Panc1 (cell line): ENCODE results near the gene TSSC4. TPM values are rescaled to one million over a fixed set of nuclear protein-coding genes. Genes with fewer than 3 reads are reported as not detected.
A peak's percentile ranks its signal among the peaks of the same experiment; 100 is the strongest.

ENCODE experiments used
- ATAC-seq: fragments of 200-7000 bp; cut with Tn5 transposase; 2 replicates; pipeline ENCODE4 v1.9.1; 2020; ENCODE audit warnings: mild to moderate bottlenecking, moderate library complexity
- BruUV-seq: library from RNA; stranded (reverse); fragments of 400-500 nt; replicated peaks from 2 replicates; lab custom pipeline; 2021; lab: Mats Ljungman, UMichigan
- CTCF ChIA-PET: fragments of 300-600 bp; sonication (Branson Sonifier 250); formaldehyde crosslinking; loops from one replicate; lab custom pipeline; 2022; ENCODE audit warnings: antibody characterized with exemption; lab: Charles Lee
- POLR2A ChIA-PET: fragments of 300-600 bp; sonication (Branson Sonifier 250); formaldehyde crosslinking; loops from one replicate; lab custom pipeline; 2022; ENCODE audit warnings: antibody characterized with exemption; lab: Charles Lee
- DNase-seq: peaks from one replicate; pipeline ENCODE4 v3.0.0-alpha.2; 2010; ENCODE audit warnings: low read depth, low spot score
- H3K27ac ChIP-seq: 2 replicates; pipeline ENCODE4 v1.5.1; 2011; ENCODE audit warnings: mild to moderate bottlenecking, low read length, inconsistent platforms
- H3K27me3 ChIP-seq: fragments of 200-500 bp; sonication (Bioruptor generic); 2 replicates; pipeline ENCODE4 v1.6.0; 2014; ENCODE audit warnings: low read length, inconsistent platforms; ENCODE audit not compliant: control insufficient read depth, insufficient read depth
- H3K36me3 ChIP-seq: fragments of 200-500 bp; sonication (Bioruptor generic); 2 replicates; pipeline ENCODE4 v1.5.1; 2014; ENCODE audit warnings: inconsistent platforms, mild to moderate bottlenecking, low read length, moderate library complexity; ENCODE audit not compliant: control insufficient read depth, insufficient read depth
- H3K4me1 ChIP-seq: 2 replicates; pipeline ENCODE4 v1.5.1; 2011; ENCODE audit warnings: inconsistent platforms, mild to moderate bottlenecking, low read length, moderate library complexity; ENCODE audit not compliant: control insufficient read depth, insufficient read depth
- H3K4me3 ChIP-seq, 2 experiments: 2 replicates each; pipeline ENCODE4 v1.5.1; 2011 to 2012; ENCODE audit warnings: low read depth in 2 of 2, low read length in 2 of 2, mild to moderate bottlenecking in 2 of 2, inconsistent platforms in 1 of 2, moderate library complexity in 1 of 2
- H3K9me3 ChIP-seq: fragments of 200-500 bp; sonication (Bioruptor generic); 2 replicates; pipeline ENCODE4 v1.5.1; 2014; ENCODE audit warnings: low read depth, mild to moderate bottlenecking, inconsistent platforms, low read length, moderate library complexity; ENCODE audit not compliant: control insufficient read depth, insufficient read depth
- POLR2AphosphoS5 ChIP-seq: IDR thresholded peaks from 2 replicates; pipeline ENCODE4 v1.6.1; 2012; ENCODE audit warnings: mild to moderate bottlenecking, low read depth, low read length, moderate library complexity
- SIN3A ChIP-seq: IDR thresholded peaks from 2 replicates; pipeline ENCODE4 v1.6.1; 2012; ENCODE audit warnings: low read depth, mild to moderate bottlenecking, low read length, moderate library complexity, borderline replicate concordance; ENCODE audit not compliant: insufficient read depth
- TCF7L2 ChIP-seq: IDR thresholded peaks from 2 replicates; pipeline ENCODE4 v1.6.1; 2011; ENCODE audit warnings: mild to moderate bottlenecking, low read depth, low read length, inconsistent platforms
- in situ Hi-C: cut with HindIII; loops from 2 replicates; pipeline ENCODE4 v1.10.0; 2016; ENCODE audit warnings: low sequenced_read_pairs, low pct_unique_long_range_greater_than_20kb
- intact Hi-C: fragments of 100-400 bp; cut with micrococcal nuclease; formaldehyde crosslinking; loops from one replicate; pipeline ENCODE4 v1.10.0; 2022; ENCODE audit not compliant: unreplicated experiment
- total RNA-seq: library from RNA; stranded (reverse); gene quantifications from one replicate; pipeline ENCODE4 v1.2.1, GENCODE V29; 2021; ENCODE audit not compliant: unreplicated experiment
- TF ChIP-seq, protein P1 (sequence below), 2 experiments: IDR thresholded peaks; 2 replicates each; pipeline ENCODE4 v1.6.1; 2011 to 2012; ENCODE audit warnings: low read depth in 2 of 2, control low read depth in 1 of 2, low read length in 1 of 2, mild to moderate bottlenecking in 1 of 2, moderate library complexity in 1 of 2; ENCODE audit not compliant: insufficient read depth in 1 of 2
- TF ChIP-seq, protein P2 (sequence below): fragments of 450-650 bp; IDR thresholded peaks from 2 replicates; pipeline ENCODE4 v1.5.1; 2017; ENCODE audit warnings: mild to moderate bottlenecking

TSSC4 gene
- total RNA-seq, 1 experiment from 2014 or later: 132 TPM

DNA sequence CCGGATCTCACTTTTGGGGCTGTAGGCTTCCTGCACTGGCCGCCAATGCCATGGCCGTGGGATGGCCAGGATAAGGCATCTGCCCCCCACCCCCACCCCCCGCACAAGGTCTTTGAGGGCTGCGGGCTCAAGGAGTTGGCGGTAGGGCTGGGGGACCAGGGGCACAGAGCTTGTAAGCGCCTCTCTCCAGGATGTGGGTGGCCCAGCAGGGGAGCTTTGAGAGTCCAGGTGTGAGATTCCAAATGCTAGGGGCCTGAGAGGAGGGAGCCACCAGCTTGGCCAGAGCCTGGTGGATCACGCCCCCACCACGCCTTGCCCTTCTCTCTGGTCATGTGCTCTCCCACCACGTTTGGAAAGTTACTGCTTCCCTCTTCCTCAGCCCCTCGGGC lies 18.4 kb upstream of the TSSC4 start:
- POLR2A ChIA-PET: interaction anchor here (0.6 kb wide), 1 partner anchor 18 kb away, joined by 7 read pairs; the partner anchor contains the start of gene TSSC4
- Histone ChIP-seq H3K36me3 (no peaks in the 10 kb centered on the region; the same call in 1 of the 2 replicates), H3K4me3 (no peak overlapping the region)

GRCh38 chr11:2382936-2383851 lies 17.4 kb upstream of the TSSC4 start:
- intact Hi-C loops (no loop called here), in situ Hi-C loops (no loop called here)
- H3K27me3 ChIP-seq: no peaks in the 10 kb centered on the region
- ChIA-PET CTCF (interaction anchor here (0.6 to 0.9 kb wide), 4 partner anchors 17 to 215 kb away, joined by 3 to 5 read pairs (median 4); partner anchors contain the start of gene TSSC4), POLR2A (no interaction called here)
- peak overlapping the region; percentile 24; the same call in 1 of the 2 replicates for H3K27ac ChIP-seq
- DNase-seq: no peak
- BruUV-seq: no TSS peak
- peaks cover 64% of the 10 kb centered on the region for H3K4me1 ChIP-seq
- no peaks in the 10 kb centered on the region; the same call in 1 of the 2 replicates for H3K36me3 ChIP-seq
- H3K9me3 ChIP-seq: no peaks in the 10 kb centered on the region
- ATAC-seq: peak; percentile 39
- no peak overlapping the region for H3K4me3 ChIP-seq
- TF ChIP-seq POLR2AphosphoS5 (no peak), SIN3A (no peak), TCF7L2 (no peak)
- TF ChIP-seq, protein P1, sequence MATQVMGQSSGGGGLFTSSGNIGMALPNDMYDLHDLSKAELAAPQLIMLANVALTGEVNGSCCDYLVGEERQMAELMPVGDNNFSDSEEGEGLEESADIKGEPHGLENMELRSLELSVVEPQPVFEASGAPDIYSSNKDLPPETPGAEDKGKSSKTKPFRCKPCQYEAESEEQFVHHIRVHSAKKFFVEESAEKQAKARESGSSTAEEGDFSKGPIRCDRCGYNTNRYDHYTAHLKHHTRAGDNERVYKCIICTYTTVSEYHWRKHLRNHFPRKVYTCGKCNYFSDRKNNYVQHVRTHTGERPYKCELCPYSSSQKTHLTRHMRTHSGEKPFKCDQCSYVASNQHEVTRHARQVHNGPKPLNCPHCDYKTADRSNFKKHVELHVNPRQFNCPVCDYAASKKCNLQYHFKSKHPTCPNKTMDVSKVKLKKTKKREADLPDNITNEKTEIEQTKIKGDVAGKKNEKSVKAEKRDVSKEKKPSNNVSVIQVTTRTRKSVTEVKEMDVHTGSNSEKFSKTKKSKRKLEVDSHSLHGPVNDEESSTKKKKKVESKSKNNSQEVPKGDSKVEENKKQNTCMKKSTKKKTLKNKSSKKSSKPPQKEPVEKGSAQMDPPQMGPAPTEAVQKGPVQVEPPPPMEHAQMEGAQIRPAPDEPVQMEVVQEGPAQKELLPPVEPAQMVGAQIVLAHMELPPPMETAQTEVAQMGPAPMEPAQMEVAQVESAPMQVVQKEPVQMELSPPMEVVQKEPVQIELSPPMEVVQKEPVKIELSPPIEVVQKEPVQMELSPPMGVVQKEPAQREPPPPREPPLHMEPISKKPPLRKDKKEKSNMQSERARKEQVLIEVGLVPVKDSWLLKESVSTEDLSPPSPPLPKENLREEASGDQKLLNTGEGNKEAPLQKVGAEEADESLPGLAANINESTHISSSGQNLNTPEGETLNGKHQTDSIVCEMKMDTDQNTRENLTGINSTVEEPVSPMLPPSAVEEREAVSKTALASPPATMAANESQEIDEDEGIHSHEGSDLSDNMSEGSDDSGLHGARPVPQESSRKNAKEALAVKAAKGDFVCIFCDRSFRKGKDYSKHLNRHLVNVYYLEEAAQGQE (IDR thresholded peaks at IDR 0.05; ENCODE audit: insufficient read depth in 1 of 2, low read depth in 2 of 2, low read length in 1 of 2): no peak
- TF ChIP-seq, protein P2, sequence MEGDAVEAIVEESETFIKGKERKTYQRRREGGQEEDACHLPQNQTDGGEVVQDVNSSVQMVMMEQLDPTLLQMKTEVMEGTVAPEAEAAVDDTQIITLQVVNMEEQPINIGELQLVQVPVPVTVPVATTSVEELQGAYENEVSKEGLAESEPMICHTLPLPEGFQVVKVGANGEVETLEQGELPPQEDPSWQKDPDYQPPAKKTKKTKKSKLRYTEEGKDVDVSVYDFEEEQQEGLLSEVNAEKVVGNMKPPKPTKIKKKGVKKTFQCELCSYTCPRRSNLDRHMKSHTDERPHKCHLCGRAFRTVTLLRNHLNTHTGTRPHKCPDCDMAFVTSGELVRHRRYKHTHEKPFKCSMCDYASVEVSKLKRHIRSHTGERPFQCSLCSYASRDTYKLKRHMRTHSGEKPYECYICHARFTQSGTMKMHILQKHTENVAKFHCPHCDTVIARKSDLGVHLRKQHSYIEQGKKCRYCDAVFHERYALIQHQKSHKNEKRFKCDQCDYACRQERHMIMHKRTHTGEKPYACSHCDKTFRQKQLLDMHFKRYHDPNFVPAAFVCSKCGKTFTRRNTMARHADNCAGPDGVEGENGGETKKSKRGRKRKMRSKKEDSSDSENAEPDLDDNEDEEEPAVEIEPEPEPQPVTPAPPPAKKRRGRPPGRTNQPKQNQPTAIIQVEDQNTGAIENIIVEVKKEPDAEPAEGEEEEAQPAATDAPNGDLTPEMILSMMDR: no peak

More for the DNA sequence above, 18.4 kb upstream of the TSSC4 start:
- BruUV-seq: no TSS peak
- in situ Hi-C loops (no loop called here), intact Hi-C loops (no loop called here)
- DNase-seq (no peak), ATAC-seq (no peak)
- TF ChIP-seq SIN3A (no peak), POLR2AphosphoS5 (no peak), TCF7L2 (no peak)
- TF ChIP-seq, protein P2: no peak
- TF ChIP-seq, protein P1 (IDR thresholded peaks at IDR 0.05; ENCODE audit: insufficient read depth in 1 of 2, low read depth in 2 of 2, low read length in 1 of 2): no peak
- peaks cover 58% of the 10 kb centered on the region for H3K4me1 ChIP-seq
- CTCF ChIA-PET: interaction anchor here (0.6 to 0.9 kb wide), 2 partner anchors 18 to 1846 kb away, joined by 3 to 4 read pairs; partner anchors contain the start of gene TSSC4
- H3K27ac ChIP-seq: no peak overlapping the region
- no peaks in the 10 kb centered on the region for H3K9me3 ChIP-seq
- no peaks in the 10 kb centered on the region for H3K27me3 ChIP-seq
